Left renal cortex interstitium (tissue), 4 donors: ENCODE results near the gene IBTK. TPM values are rescaled to one million over a fixed set of nuclear protein-coding genes. Genes with fewer than 3 reads are reported as not detected.

ENCODE experiments used
- DNase-seq, 4 donors: peaks; one replicate each; pipeline ENCODE4 v3.0.0-alpha.2; 2013; ENCODE audit warnings: low read depth in 4 of 4, low spot score in 2 of 4, missing footprints in 1 of 4
- polyA plus RNA-seq, 4 donors: library from polyadenylated mRNA; unstranded; fragments of 120-200 nt; gene quantifications; one replicate each; pipeline ENCODE4 v1.2.1, GENCODE V29; 2013; ENCODE audit not compliant: insufficient read length in 4 of 4

The IBTK gene
- polyA plus RNA-seq, 4 donors, result 39.1 to 53.9 (median 44.5) TPM

DNA sequence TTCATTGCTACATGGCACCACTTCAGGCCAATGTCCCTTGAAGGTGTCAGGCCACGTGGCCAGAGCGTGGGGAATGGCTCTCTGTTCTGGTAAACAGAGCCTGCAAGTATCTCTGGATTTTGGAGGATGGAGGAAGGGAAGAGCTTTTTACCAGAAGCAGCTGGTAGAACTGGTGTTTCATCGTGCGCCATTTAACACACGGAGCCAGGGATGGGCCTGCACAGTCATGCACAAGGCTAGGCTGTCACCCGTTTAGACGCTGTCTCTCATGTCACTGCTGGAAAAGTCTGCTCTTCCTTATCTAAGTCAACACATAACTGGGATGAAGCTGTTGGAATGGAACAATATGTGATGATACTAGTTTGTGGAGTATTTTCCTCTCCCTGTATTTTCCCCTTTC, 123.9 kb downstream of the IBTK start:
- DNase-seq, result no peak

Other genes starting within 250 kb of the IBTK start
- 10 to 100 TPM; 24.1 to 42.4 (median 27.0) TPM for gene TPBG, start 116.1 kb upstream of the IBTK start, polyA plus RNA-seq